Measurements from ENCODE around the gene TMEM87B. TPM values are rescaled to one million over a fixed set of nuclear protein-coding genes. Genes with fewer than 3 reads are reported as not detected.

TMEM87B gene
- total RNA-seq, 4 donors from 2014 or later, result 21.9 to 74.5 (median 60.7) TPM

DNA sequence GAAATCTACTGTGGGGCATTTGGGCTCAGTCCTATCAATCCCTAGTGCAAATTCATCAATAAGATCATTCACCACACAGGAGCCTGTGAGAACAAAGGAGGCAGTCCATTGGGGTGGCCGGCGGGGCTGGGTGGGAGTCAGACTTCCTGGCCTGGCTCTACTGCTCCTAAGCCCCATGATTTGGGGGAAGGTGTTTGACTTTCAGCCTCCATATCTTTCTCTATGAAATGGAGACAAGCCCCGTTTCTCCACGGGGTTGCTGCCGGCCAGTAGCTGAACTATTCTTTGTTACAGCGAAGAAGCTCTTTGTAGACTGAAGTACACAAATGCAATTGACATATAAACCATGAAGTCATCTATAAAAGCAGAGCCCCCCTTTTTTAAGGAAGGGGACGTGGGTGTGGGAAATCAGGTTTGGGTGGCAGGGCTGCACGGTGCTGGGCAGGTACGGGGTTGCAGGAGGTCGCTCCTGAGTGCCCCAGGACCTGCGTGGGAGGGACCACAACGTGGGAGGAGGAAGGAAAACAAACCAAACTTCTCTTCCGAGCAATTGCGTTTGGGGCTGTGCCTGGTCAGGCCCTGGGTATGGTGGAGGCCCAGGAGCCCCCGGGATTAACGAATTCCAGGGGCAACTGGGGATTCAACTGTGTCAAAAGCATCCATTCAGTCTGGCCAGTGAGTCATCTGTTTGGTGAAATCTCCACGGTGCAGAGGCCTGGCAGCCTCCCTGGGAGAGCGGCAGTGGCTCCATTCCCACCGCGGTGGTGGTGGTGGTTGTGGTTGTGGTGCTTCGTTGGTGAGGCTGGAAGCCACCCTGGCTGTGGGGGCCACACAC, 101.3 kb downstream of the TMEM87B start:
- H3K4me3 ChIP-seq, result no peak overlapping the region
- no peaks in the 10 kb centered on the region for H3K4me1 ChIP-seq
- TF ChIP-seq EP300 (IDR thresholded peaks at IDR 0.05; ENCODE audit: low read depth) (no peak), POLR2AphosphoS5 (IDR thresholded peaks at IDR 0.05) (no peak), POLR2A (IDR thresholded peaks at IDR 0.05) (no peak)
- TF ChIP-seq, protein P1, sequence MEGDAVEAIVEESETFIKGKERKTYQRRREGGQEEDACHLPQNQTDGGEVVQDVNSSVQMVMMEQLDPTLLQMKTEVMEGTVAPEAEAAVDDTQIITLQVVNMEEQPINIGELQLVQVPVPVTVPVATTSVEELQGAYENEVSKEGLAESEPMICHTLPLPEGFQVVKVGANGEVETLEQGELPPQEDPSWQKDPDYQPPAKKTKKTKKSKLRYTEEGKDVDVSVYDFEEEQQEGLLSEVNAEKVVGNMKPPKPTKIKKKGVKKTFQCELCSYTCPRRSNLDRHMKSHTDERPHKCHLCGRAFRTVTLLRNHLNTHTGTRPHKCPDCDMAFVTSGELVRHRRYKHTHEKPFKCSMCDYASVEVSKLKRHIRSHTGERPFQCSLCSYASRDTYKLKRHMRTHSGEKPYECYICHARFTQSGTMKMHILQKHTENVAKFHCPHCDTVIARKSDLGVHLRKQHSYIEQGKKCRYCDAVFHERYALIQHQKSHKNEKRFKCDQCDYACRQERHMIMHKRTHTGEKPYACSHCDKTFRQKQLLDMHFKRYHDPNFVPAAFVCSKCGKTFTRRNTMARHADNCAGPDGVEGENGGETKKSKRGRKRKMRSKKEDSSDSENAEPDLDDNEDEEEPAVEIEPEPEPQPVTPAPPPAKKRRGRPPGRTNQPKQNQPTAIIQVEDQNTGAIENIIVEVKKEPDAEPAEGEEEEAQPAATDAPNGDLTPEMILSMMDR (IDR thresholded peaks at IDR 0.05), result no peak
- in situ Hi-C loops (cut with MboI; ENCODE audit: low pct_ligation_motif_present in 1 of 4, low pct_unique_long_range_greater_than_20kb in 1 of 4, low sequenced_read_pairs in 3 of 4) (no loop called here), intact Hi-C loops (cut with DNase I; ENCODE audit: low total_unique reads) (no loop called here)
- H3K27me3 ChIP-seq, result no peaks in the 10 kb centered on the region
- H3K27ac ChIP-seq, result no peak overlapping the region
- H3K9me3 ChIP-seq, result no peaks in the 10 kb centered on the region
- DNase-seq, result no peak
- 50 to 59% methylated on average over 3 to 21 of the region's 21 CpGs for WGBS, 2 donors (ENCODE audit: low coverage in 1 of 2)
- no peaks in the 10 kb centered on the region for H3K36me3 ChIP-seq

DNA sequence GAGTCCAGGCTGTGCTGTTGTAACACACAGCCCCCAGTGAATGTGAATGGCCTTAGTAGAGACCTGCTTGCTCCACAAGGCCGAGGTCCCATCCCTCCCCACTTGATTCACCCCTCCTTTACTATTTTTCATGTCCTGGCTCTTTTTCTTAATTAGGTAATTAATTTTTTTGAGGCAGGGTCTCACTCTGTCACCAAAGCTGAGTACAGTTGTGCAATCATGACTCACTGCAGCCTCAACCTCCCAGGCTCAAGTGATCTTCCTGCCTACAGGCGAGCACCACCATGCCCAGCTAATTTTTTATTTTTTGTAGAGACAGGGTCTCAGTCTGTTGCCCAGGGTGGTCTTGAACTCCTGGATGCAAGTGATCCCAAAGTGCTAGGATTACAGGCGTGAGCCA, 102.4 kb downstream of the TMEM87B start:
- Histone ChIP-seq H3K9me3 (no peaks in the 10 kb centered on the region), H3K27me3 (no peaks in the 10 kb centered on the region), H3K27ac (no peak overlapping the region), H3K4me1 (no peaks in the 10 kb centered on the region), H3K36me3 (no peaks in the 10 kb centered on the region), H3K4me3 (no peak overlapping the region)
- no peak for DNase-seq
- intact Hi-C loops (cut with DNase I; ENCODE audit: low total_unique reads) (no loop called here), in situ Hi-C loops (cut with MboI; ENCODE audit: low pct_ligation_motif_present in 1 of 4, low pct_unique_long_range_greater_than_20kb in 1 of 4, low sequenced_read_pairs in 3 of 4) (no loop called here)
- WGBS, 2 donors (ENCODE audit: low coverage in 1 of 2), result 33 to 73% methylated on average over 1 to 3 of the region's 3 CpGs
- TF ChIP-seq POLR2A (IDR thresholded peaks at IDR 0.05) (no peak), EP300 (IDR thresholded peaks at IDR 0.05; ENCODE audit: low read depth) (no peak), POLR2AphosphoS5 (IDR thresholded peaks at IDR 0.05) (no peak)
- TF ChIP-seq, protein P1 (IDR thresholded peaks at IDR 0.05), result no peak

DNA sequence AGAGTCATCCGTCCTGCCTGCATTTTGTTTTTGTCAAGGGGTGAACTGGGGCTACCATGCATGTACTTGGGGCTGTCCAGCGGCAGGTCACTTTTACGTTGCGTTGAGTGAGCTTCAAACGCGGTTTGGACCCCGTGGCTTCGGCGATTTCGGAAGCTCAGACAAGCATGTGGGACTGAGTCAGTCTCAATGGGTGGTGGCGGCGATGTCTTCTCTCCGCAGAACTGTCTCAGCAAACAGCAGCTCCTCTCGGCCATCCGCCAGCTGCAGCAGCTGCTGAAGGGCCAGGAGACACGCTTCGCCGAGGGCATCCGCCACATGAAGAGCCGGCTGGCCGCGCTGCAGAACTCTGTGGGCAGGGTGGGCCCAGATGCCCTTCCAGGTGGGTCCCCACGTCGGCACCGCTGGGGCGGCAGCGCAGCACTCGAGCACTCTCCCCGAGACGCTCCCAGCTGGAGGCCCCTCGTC, 104.4 kb downstream of the TMEM87B start:
- in situ Hi-C loops (cut with MboI; ENCODE audit: low pct_ligation_motif_present in 1 of 4, low pct_unique_long_range_greater_than_20kb in 1 of 4, low sequenced_read_pairs in 3 of 4) (no loop called here), intact Hi-C loops (cut with DNase I; ENCODE audit: low total_unique reads) (no loop called here)
- Histone ChIP-seq H3K27ac (no peak overlapping the region), H3K9me3 (no peaks in the 10 kb centered on the region), H3K27me3 (no peaks in the 10 kb centered on the region), H3K4me1 (no peaks in the 10 kb centered on the region), H3K4me3 (no peak overlapping the region), H3K36me3 (no peaks in the 10 kb centered on the region)
- no peak for DNase-seq
- 89 to 100% methylated on average over 1 to 31 of the region's 31 CpGs for WGBS, 2 donors (ENCODE audit: low coverage in 1 of 2)
- TF ChIP-seq, protein P1 (IDR thresholded peaks at IDR 0.05), result no peak
- TF ChIP-seq EP300 (IDR thresholded peaks at IDR 0.05; ENCODE audit: low read depth) (no peak), POLR2A (IDR thresholded peaks at IDR 0.05) (no peak), POLR2AphosphoS5 (IDR thresholded peaks at IDR 0.05) (no peak)

DNA sequence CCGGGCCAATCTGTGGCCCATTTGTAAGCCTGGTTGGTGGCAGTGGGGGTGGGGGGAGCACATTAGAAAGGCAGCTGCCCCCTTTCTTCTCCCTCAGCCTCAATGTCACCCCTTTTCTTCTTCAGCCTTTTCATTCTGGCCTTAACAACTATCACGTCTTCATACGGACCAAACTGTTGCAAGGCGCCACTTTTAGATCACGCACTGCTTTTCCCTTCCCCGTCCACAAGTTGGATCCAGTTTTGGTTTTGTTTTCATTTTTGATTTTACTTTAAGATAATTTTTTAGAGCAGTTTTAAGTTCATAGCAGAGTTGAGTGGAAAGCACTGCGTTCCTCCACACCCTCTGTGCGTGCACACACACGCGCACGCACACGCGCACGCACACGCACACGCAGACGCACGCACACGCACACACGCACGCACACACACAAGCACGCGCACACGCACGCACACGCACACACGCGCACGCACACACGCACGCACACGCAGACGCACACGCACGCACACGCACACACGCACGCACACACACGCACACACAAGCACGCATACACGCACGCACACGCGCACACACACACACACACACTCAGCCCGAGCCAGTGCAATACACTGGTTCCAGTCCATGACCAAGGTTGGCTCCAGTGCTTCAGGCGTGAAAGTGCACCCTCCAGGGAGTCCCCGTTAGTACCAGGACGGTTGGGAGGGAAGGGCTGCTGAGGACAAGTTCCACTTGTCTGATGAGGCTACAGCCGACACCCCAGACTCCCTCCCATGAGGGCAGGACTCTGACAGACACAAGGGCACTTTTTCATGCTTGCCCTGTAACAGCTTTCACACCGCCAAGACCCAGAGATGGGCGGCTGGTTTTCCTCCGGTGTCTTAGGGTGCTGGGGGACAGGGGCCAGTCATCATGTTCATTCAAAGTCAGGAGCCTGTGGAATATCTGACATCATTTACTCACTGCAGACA, 105.5 kb downstream of the TMEM87B start:
- H3K36me3 ChIP-seq, result no peaks in the 10 kb centered on the region
- intact Hi-C loops (cut with DNase I; ENCODE audit: low total_unique reads), result no loop called here

More for the DNA sequence above, 105.5 kb downstream of the TMEM87B start:
- no peak for DNase-seq
- Histone ChIP-seq H3K4me3 (no peak overlapping the region), H3K27me3 (no peaks in the 10 kb centered on the region), H3K27ac (no peak overlapping the region), H3K9me3 (no peaks in the 10 kb centered on the region), H3K4me1 (no peaks in the 10 kb centered on the region)
- TF ChIP-seq POLR2AphosphoS5 (IDR thresholded peaks at IDR 0.05) (no peak), POLR2A (IDR thresholded peaks at IDR 0.05) (no peak), EP300 (IDR thresholded peaks at IDR 0.05; ENCODE audit: low read depth) (no peak)
- TF ChIP-seq, protein P1 (IDR thresholded peaks at IDR 0.05), result no peak
- in situ Hi-C loops (cut with MboI; ENCODE audit: low pct_ligation_motif_present in 1 of 4, low pct_unique_long_range_greater_than_20kb in 1 of 4, low sequenced_read_pairs in 3 of 4), result no loop called here
- WGBS, 2 donors (ENCODE audit: low coverage in 1 of 2), result 73 to 81% methylated on average over 17 to 50 of the region's 52 CpGs

Measured in transverse colon (tissue), 4 donors.